BLaER1 (cell line): Measurements from ENCODE around the gene FAM228B.

Source experiments
- H3K27ac ChIP-seq: shearing (Covaris generic); formaldehyde crosslinking; 2 replicates; pipeline ENCODE4 v1.8.1; 2022
- H3K27me3 ChIP-seq: shearing (Covaris generic); formaldehyde crosslinking; 2 replicates; pipeline ENCODE4 v1.8.1; 2022
- H3K36me3 ChIP-seq: shearing (Covaris generic); formaldehyde crosslinking; 2 replicates; pipeline ENCODE4 v1.8.1; 2022
- H3K4me1 ChIP-seq: shearing (Covaris generic); formaldehyde crosslinking; 2 replicates; pipeline ENCODE4 v1.8.1; 2022
- H3K4me2 ChIP-seq: shearing (Covaris generic); formaldehyde crosslinking; 2 replicates; pipeline ENCODE4 v1.8.1; 2022
- H3K4me3 ChIP-seq: shearing (Covaris generic); formaldehyde crosslinking; 2 replicates; pipeline ENCODE4 v1.8.1; 2022
- H3K9ac ChIP-seq: shearing (Covaris generic); formaldehyde crosslinking; 2 replicates; pipeline ENCODE4 v1.8.1; 2022
- H3K9me3 ChIP-seq: shearing (Covaris generic); formaldehyde crosslinking; 2 replicates; pipeline ENCODE4 v1.8.1; 2022
- H4K20me1 ChIP-seq: shearing (Covaris generic); formaldehyde crosslinking; 2 replicates; pipeline ENCODE4 v1.8.1; 2022
- Cebpa-rat ChIP-seq: shearing (Covaris generic); IDR thresholded peaks from 2 replicates; pipeline ENCODE4 v1.8.1; 2022

FAM228B gene

DNA sequence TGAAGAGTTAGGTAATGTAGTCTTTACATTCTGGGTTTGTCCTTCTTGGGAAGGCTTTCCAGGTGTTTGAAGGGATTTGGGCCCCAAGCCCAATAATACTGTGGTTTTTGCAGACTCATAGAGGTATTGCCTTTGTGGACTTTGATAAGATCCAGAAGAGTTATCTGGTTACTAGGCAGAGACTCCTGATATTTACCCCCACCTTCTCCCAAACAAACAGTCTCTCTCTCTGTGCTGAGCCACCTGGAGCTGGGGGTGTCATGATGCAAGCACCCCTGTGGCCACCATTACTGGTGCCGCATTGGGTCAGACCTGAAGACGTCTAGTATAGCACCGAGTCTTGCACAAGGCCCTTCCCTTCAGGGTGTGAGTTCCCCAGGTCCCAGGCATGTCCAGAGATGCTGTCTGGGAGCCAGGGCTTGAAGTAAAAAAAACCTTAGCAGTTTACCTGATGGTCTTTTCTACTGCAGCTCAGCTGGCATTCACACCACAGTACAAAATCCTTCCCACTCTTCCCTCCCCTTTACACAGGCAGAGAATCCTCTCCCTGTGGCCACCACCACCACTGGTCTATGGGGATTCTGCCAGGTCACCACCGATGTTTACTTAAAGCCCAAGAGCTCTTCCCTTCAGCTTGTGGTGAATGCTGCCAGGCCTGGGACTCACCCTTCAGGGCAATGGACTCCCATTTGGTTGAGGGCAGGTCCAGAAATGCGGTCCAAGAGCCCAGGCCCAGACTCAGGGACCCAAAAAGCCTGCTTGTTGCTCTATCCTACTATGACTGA, 29.3 kb downstream of the FAM228B start:
- no peaks in the 10 kb centered on the region for H3K27me3 ChIP-seq
- H4K20me1 ChIP-seq = no peaks in the 10 kb centered on the region
- H3K9ac ChIP-seq = no peak overlapping the region
- no peaks in the 10 kb centered on the region for H3K4me1 ChIP-seq
- H3K36me3 ChIP-seq = peaks cover 12% of the 10 kb centered on the region
- TF ChIP-seq Cebpa-rat = no peak
- H3K4me3 ChIP-seq = no peak overlapping the region
- no peak overlapping the region for H3K27ac ChIP-seq
- no peak overlapping the region for H3K4me2 ChIP-seq
- H3K9me3 ChIP-seq = peaks cover 13% of the 10 kb centered on the region

DNA sequence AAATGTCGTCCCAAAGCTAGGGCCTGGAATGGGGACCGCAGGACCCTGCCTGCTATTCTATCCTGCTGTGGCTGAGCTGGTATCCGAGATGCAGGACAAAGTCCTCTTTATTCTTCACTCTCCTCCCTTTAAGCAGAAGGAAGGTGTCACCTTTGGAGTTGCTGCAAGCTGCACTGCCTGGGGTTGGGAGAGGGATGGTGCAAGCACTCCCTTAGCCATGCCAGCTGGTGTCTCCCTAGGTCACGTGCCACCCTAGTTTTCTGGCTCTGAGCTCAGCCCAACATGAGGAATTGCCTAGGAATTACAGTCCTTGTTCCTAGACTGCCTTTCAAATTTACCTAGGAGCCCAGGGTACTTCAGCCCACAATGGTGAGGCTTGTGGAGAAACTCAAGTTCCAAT, 30.2 kb downstream of the FAM228B start:
- Histone ChIP-seq H3K27me3 (no peaks in the 10 kb centered on the region), H4K20me1 (no peaks in the 10 kb centered on the region), H3K27ac (no peak overlapping the region), H3K9ac (no peak overlapping the region), H3K9me3 (peaks cover 5% of the 10 kb centered on the region; the same call in 1 of the 2 replicates), H3K4me1 (no peaks in the 10 kb centered on the region), H3K36me3 (peaks cover 6% of the 10 kb centered on the region; the same call in 1 of the 2 replicates), H3K4me3 (no peak overlapping the region), H3K4me2 (no peak overlapping the region)
- no peak for TF ChIP-seq Cebpa-rat

DNA sequence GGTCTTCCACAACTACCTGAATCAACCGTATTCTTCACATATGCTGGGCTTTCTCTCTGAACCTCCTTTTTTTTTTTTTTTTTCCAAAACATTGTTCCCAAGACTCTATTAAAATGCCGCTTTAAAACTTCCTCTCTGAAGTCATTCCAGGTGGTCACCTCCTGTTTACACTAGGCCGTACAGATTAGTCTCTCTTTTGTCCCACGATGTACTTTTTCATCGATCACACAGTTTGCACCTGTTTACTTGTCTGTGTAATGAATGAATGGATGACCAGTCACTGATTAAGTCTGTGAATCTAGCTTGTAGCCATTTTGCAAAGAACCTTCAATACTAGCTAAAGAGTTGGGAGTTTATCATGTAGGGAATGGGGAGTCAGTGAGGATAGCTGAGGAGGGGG, 34.9 kb downstream of the FAM228B start:
- Histone ChIP-seq H3K4me3 (no peak overlapping the region), H3K36me3 (peaks cover 10% of the 10 kb centered on the region; the same call in 1 of the 2 replicates), H3K4me1 (peaks cover 3% of the 10 kb centered on the region; the same call in 1 of the 2 replicates), H3K4me2 (no peak overlapping the region), H3K27me3 (no peaks in the 10 kb centered on the region), H3K9me3 (peaks cover 14% of the 10 kb centered on the region; the same call in 1 of the 2 replicates), H3K27ac (no peak overlapping the region), H3K9ac (no peak overlapping the region), H4K20me1 (no peaks in the 10 kb centered on the region)
- no peak for TF ChIP-seq Cebpa-rat

DNA sequence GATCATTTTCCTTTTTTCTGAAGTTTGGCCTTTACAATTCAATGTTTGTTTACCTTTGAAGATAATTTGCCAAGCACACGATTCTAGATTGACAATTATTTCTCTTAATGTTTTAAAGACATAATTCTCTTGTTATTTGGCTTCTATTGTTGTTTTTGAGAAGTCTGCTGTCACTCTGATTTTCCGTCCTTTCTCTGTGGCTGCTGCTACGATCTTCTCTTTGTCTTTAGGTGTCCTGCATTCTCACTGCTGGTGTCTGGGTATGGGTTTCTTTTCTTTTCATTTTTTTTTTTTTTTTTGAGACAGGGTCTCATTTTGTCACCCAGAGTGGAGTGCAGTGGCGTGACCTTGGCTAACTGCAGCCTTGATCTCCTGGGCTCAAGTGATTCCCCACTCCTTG, 36.4 kb downstream of the FAM228B start:
- Histone ChIP-seq H3K4me2 (no peak overlapping the region), H3K4me3 (no peak overlapping the region), H3K9me3 (peaks cover 14% of the 10 kb centered on the region; the same call in 1 of the 2 replicates), H3K36me3 (peaks cover 10% of the 10 kb centered on the region; the same call in 1 of the 2 replicates), H3K27ac (no peak overlapping the region), H3K4me1 (peaks cover 6% of the 10 kb centered on the region; the same call in 1 of the 2 replicates), H3K9ac (no peak overlapping the region), H3K27me3 (no peaks in the 10 kb centered on the region), H4K20me1 (no peaks in the 10 kb centered on the region)
- TF ChIP-seq Cebpa-rat = no peak

DNA sequence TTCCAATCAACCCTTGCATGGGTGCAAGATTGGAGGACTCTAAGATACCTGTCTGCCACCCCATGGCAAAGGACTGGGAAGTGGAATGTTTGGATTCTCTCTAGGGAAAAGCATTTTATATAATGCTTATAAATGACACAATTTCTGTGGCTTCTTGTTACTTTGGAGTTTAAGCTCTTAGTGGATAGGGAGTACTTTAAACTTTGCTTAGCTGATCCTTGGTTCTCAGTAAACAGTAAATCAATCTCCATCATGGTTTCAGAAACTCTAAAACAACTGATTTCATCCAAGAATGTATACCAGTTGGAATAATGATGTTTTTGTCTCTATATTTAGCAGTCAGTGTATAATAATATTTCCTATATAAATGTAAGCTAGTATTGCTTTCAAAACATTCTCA, 37.5 kb downstream of the FAM228B start:
- peaks cover 14% of the 10 kb centered on the region; the same call in 1 of the 2 replicates for H3K9me3 ChIP-seq
- peaks cover 10% of the 10 kb centered on the region; the same call in 1 of the 2 replicates for H3K36me3 ChIP-seq
- no peak overlapping the region for H3K27ac ChIP-seq
- H3K4me2 ChIP-seq = no peak overlapping the region
- peaks cover 6% of the 10 kb centered on the region; the same call in 1 of the 2 replicates for H3K4me1 ChIP-seq
- no peak for TF ChIP-seq Cebpa-rat
- H3K27me3 ChIP-seq = no peaks in the 10 kb centered on the region
- no peak overlapping the region for H3K9ac ChIP-seq
- H3K4me3 ChIP-seq = no peak overlapping the region
- H4K20me1 ChIP-seq = no peaks in the 10 kb centered on the region

DNA sequence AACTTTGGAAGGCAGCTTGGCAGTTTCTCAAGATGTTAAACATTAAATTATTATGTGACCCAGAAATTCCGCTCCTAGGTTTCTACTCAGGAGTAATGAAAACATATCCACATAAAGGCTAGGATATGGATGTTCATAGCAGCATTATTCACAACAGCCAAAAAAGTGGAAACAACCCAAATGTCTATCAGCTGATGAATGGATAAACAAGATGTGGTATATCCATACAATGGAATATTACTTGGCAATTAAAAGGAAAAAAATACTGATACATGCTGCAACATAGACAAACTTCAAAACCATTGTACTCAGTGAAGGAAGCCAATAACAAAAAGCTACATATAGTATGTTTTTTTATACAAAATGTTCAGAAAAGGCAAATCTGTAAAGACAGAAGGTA, 39.2 kb downstream of the FAM228B start:
- Histone ChIP-seq H3K9ac (no peak overlapping the region), H4K20me1 (no peaks in the 10 kb centered on the region), H3K9me3 (peaks cover 14% of the 10 kb centered on the region; the same call in 1 of the 2 replicates), H3K4me1 (peaks cover 6% of the 10 kb centered on the region; the same call in 1 of the 2 replicates), H3K4me2 (no peak overlapping the region), H3K27ac (no peak overlapping the region), H3K36me3 (peaks cover 10% of the 10 kb centered on the region; the same call in 1 of the 2 replicates), H3K27me3 (no peaks in the 10 kb centered on the region), H3K4me3 (no peak overlapping the region)
- no peak for TF ChIP-seq Cebpa-rat

DNA sequence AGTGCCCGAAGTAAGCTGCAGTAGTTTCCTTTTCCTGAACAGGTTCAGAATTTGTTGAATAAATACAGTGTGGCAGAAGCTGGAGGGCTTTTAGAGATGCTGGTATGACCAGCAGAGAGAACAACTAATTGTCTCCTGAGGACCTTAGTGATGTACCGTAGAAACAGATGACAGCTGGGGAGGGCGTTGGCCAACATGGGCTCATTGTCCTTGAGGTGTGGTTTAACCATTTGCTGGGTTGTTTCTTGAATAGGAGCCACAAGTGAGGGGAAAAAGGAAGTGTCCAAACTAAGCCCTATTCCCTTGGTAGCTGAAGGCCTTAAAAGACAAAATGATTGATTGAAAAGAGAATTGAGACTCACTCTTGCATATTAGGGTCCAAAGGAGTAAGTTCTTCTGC, 39.9 kb downstream of the FAM228B start:
- H3K9me3 ChIP-seq = peaks cover 14% of the 10 kb centered on the region; the same call in 1 of the 2 replicates
- H3K4me2 ChIP-seq = no peak overlapping the region
- peaks cover 10% of the 10 kb centered on the region; the same call in 1 of the 2 replicates for H3K36me3 ChIP-seq
- H3K27ac ChIP-seq = no peak overlapping the region
- H3K4me1 ChIP-seq = peaks cover 6% of the 10 kb centered on the region; the same call in 1 of the 2 replicates
- H3K27me3 ChIP-seq = no peaks in the 10 kb centered on the region
- H3K4me3 ChIP-seq = no peak overlapping the region
- H3K9ac ChIP-seq = no peak overlapping the region
- H4K20me1 ChIP-seq = no peaks in the 10 kb centered on the region
- no peak for TF ChIP-seq Cebpa-rat

DNA sequence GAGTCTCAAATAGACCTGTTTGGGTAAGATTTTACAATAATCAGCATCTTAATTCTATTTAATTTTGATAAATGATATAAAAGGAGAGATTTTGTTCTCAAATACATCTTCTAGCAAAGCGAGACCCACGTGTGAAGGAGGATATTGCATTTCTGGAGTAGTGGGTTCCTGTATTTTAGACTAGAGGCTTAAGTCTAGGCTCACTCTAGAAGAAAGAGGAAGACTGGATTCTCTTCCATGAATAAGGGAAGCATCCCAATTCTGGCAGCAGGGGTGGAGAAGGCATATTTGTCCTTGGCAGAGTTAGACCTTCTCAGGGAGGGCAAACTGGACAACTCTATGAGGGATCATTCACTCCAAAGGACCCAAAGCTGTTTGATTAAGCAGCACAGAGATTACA, 40.3 kb downstream of the FAM228B start:
- Histone ChIP-seq H3K9ac (no peak overlapping the region), H3K4me2 (no peak overlapping the region), H3K4me3 (no peak overlapping the region), H3K4me1 (peaks cover 6% of the 10 kb centered on the region; the same call in 1 of the 2 replicates), H3K27me3 (no peaks in the 10 kb centered on the region), H3K27ac (no peak overlapping the region), H3K36me3 (peaks cover 10% of the 10 kb centered on the region; the same call in 1 of the 2 replicates), H3K9me3 (peaks cover 14% of the 10 kb centered on the region; the same call in 1 of the 2 replicates), H4K20me1 (no peaks in the 10 kb centered on the region)
- no peak for TF ChIP-seq Cebpa-rat

DNA sequence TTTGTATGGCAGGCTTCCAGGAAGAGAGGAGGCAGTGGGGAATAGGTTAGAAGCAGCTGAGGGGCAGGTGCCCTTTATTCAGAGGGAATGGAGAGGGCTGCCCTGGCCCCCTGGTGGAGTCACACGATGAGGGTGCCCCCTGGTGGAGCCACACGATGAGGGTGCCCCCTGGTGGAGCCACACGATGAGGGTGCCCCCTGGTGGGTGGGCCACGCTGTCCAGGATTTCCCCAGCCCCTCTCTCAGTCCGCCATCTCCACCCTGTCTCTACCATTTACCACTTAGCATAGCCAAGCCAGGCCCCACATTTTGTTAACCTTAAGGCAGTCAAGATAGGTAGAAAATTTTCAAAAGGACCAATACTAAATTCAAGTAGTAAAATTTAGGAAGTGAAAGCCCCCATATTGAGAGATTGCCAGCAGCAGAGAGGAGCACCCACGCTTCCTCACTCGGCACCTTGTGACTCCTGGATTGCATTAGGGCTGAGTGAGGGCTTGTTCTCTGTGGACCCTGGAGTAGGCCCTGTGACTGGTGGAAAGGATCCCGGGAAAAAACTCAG, 41.2 kb downstream of the FAM228B start:
- Histone ChIP-seq H4K20me1 (no peaks in the 10 kb centered on the region), H3K9me3 (peaks cover 14% of the 10 kb centered on the region; the same call in 1 of the 2 replicates)

DNA sequence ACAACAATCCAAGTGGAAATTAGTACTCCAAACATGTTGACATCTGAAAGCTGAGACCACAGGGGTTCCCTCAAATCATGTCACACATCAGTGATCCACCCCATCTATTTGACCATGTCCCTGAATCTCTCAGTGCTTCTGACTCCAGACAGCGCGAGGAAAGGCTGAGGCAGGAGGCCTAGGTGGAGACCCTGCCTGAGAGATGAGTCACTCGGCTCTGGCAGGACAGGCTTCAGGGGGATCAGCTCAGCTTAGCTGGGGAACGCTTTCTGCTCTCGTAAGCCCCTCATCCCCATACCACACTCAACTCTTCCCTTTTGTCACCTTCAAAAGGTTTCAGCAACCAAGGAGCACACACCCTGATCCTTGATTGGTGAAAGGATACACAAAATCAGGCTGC, 45.8 kb downstream of the FAM228B start:
- Histone ChIP-seq H3K4me1 (no peaks in the 10 kb centered on the region), H3K36me3 (no peaks in the 10 kb centered on the region), H3K27ac (no peak overlapping the region), H3K9ac (no peak overlapping the region), H4K20me1 (no peaks in the 10 kb centered on the region), H3K4me3 (no peak overlapping the region), H3K4me2 (no peak overlapping the region), H3K27me3 (no peaks in the 10 kb centered on the region), H3K9me3 (peaks cover under 1% of the 10 kb centered on the region; the same call in 1 of the 2 replicates)
- TF ChIP-seq Cebpa-rat = no peak

More for the DNA sequence above, 41.2 kb downstream of the FAM228B start:
- no peak for TF ChIP-seq Cebpa-rat
- no peak overlapping the region for H3K27ac ChIP-seq
- H3K4me2 ChIP-seq = no peak overlapping the region
- no peaks in the 10 kb centered on the region for H3K27me3 ChIP-seq
- peaks cover 10% of the 10 kb centered on the region; the same call in 1 of the 2 replicates for H3K36me3 ChIP-seq
- H3K4me3 ChIP-seq = no peak overlapping the region
- peaks cover 6% of the 10 kb centered on the region; the same call in 1 of the 2 replicates for H3K4me1 ChIP-seq
- no peak overlapping the region for H3K9ac ChIP-seq
